Ovary (tissue), 9 donors: ENCODE measurements around the gene KCNJ5. TPM values are rescaled to one million over a fixed set of nuclear protein-coding genes. Genes with fewer than 3 reads are reported as not detected.
A peak's percentile ranks its signal among the peaks of the same experiment; 100 is the strongest.

Source experiments
- DNase-seq, 5 donors: peaks; one replicate each; pipeline ENCODE4 v3.0.0-alpha.2; 2019 to 2020
- H3K27ac ChIP-seq, 2 donors: fragments of 200-600 bp; one replicate each; pipeline versions ENCODE4 v1.5.1 to v1.8.0; 2019 to 2022
- H3K27me3 ChIP-seq: fragments of 200-600 bp; one replicate; pipeline ENCODE4 v1.8.0; 2022
- H3K36me3 ChIP-seq: fragments of 200-600 bp; sonication (generic); one replicate; pipeline ENCODE4 v1.5.1; 2019
- H3K4me1 ChIP-seq: one replicate; pipeline ENCODE4 v1.8.1; 2013; ENCODE audit warnings: mild to moderate bottlenecking, moderate library complexity; ENCODE audit not compliant: insufficient read depth
- H3K4me3 ChIP-seq: fragments of 200-600 bp; sonication (generic); one replicate; pipeline ENCODE4 v1.5.1; 2017
- H3K9me3 ChIP-seq, 2 donors: fragments of 200-600 bp in 1 of 2; sonication (generic) in 1 of 2; one replicate each; pipeline versions ENCODE4 v1.5.1 to v1.8.1; 2013 to 2019; ENCODE audit warnings: mild to moderate bottlenecking in 1 of 2, moderate library complexity in 1 of 2
- CTCF ChIP-seq, 3 donors: fragments of 450-650 bp in 2 of 3; fragments of 200-600 bp in 1 of 3; IDR thresholded peaks; one replicate each; pipeline versions ENCODE4 v1.5.1 to v1.8.0; 2016 to 2022; ENCODE audit warnings: antibody characterized with exemption in 3 of 3, mild to moderate bottlenecking in 1 of 3
- EP300 ChIP-seq: sonication (generic); formaldehyde crosslinking; IDR thresholded peaks from one replicate; pipeline ENCODE4 v1.6.1; 2017; ENCODE audit warnings: antibody characterized with exemption
- POLR2A ChIP-seq: fragments of 450-650 bp; IDR thresholded peaks from one replicate; pipeline ENCODE4 v1.6.1; 2017; ENCODE audit warnings: antibody characterized with exemption, mild to moderate bottlenecking, moderate library complexity
- WGBS, 3 donors: extraction: QIAGEN DNeasy Blood & Tissue Kit in 1 of 3; methylation state at CpG; one replicate each; pipeline versions ENCODE4 v1.1.5 to v1.1.7; 2013 to 2017; 5-methylcytosine and 5-hydroxymethylcytosine counted together
- intact Hi-C, 4 donors: fragments of 100-400 bp; cut with DNase I; formaldehyde crosslinking; loops; one replicate each; pipeline versions ENCODE4 v1.11.0 to v1.15.1; 2022 to 2023
- polyA plus RNA-seq, 2 donors: library from polyadenylated mRNA; stranded (reverse); fragments of 200-250 nt in 1 of 2; fragments of 350-450 nt in 1 of 2; fragmentation: Illumina TruSeq in 1 of 2; extraction: RNeasy Lipid Tissue Mini Kit (QIAGEN cat#74804) in 1 of 2; gene quantifications; one replicate each; pipeline ENCODE4 v1.2.3, GENCODE V29; 2013 to 2014
- total RNA-seq, 7 donors: library from RNA; depleted of rRNA in 2 of 7; stranded (reverse); fragments of >200 nt in 2 of 7; fragmentation: NEBNext Ultra II Directional in 3 of 7; extraction: Animal tissue kit (Norgen Biotek cat#: 25700) in 3 of 7; gene quantifications; one replicate each; pipeline versions ENCODE4 v1.1.0 to v1.2.4, GENCODE V29; 2016 to 2023
- donor health status: DM: no; HTN: no; CAD: no; lungs with moderate emphysema.
- donor health status: DM: no; HTN: no; CAD: no.
- donor health status: Bipolar disorder and iron deficiency.
- donor health status: DM: yes; HTN: yes; CAD: no.
- donor health status: DM: no; HTN: no; CAD: no.
- donor health status: DM: yes; HTN: yes; CAD: no.

Gene KCNJ5
- total and polyA plus RNA-seq, 9 donors: 0.42 to 3.7 (median 2.0) TPM

GRCh38 chr11:128905345-128906184 is 14.4 kb downstream of the KCNJ5 start:
- intact Hi-C loops: no loop called here
- no peaks in the 10 kb centered on the region for H3K36me3 ChIP-seq
- H3K4me3 ChIP-seq: peak overlapping the region; percentile 55
- peak in 4 of 5 donors; percentile 49 to 63 (median 54) for DNase-seq
- H3K27ac ChIP-seq: peak overlapping the region in 1 of 2 donors; percentile 38
- TF ChIP-seq EP300 (no peak), POLR2A (no peak), CTCF (IDR thresholded peaks at IDR 0.05) (no peak)
- no peaks in the 10 kb centered on the region for H3K9me3 ChIP-seq
- H3K27me3 ChIP-seq: no peaks in the 10 kb centered on the region
- WGBS, 3 donors: 2 to 3% (median 2%) methylated on average over 35 to 45 of the region's 45 CpGs
- H3K4me1 ChIP-seq: peaks cover 6% of the 10 kb centered on the region

GRCh38 chr11:128906185-128907050 is 15.3 kb downstream of the KCNJ5 start:
- DNase-seq: no peak
- peaks cover 6% of the 10 kb centered on the region for H3K4me1 ChIP-seq
- H3K9me3 ChIP-seq: no peaks in the 10 kb centered on the region
- 75 to 82% (median 76%) methylated on average over 8 of the region's 8 CpGs for WGBS, 3 donors
- no peaks in the 10 kb centered on the region for H3K27me3 ChIP-seq
- TF ChIP-seq EP300: no peak
- intact Hi-C loops: no loop called here
- H3K36me3 ChIP-seq: no peaks in the 10 kb centered on the region
- H3K27ac ChIP-seq: no peak overlapping the region
- H3K4me3 ChIP-seq: no peak overlapping the region

- Histone ChIP-seq H3K27ac (no peak overlapping the region), H3K4me3 (no peak overlapping the region), H3K36me3 (no peaks in the 10 kb centered on the region), H3K27me3 (no peaks in the 10 kb centered on the region), H3K4me1 (peaks cover 6% of the 10 kb centered on the region), H3K9me3 (no peaks in the 10 kb centered on the region)
- no peak for DNase-seq
- intact Hi-C loops: no loop called here
- TF ChIP-seq EP300 (no peak), CTCF (IDR thresholded peaks at IDR 0.05) (no peak), POLR2A (no peak)
- 88 to 92% (median 88%) methylated on average over 4 of the region's 4 CpGs for WGBS, 3 donors
Observed at GRCh38 chr11:128907585-128907984, 16.4 kb downstream of the KCNJ5 start.

GRCh38 chr11:128908391-128909246 is 17.5 kb downstream of the KCNJ5 start:
- no peaks in the 10 kb centered on the region for H3K9me3 ChIP-seq
- intact Hi-C loops: no loop called here
- H3K27me3 ChIP-seq: no peaks in the 10 kb centered on the region
- H3K4me3 ChIP-seq: no peak overlapping the region
- no peak for TF ChIP-seq CTCF (IDR thresholded peaks at IDR 0.05)
- TF ChIP-seq EP300: no peak
- TF ChIP-seq POLR2A: no peak
- H3K4me1 ChIP-seq: peaks cover 6% of the 10 kb centered on the region
- no peak overlapping the region for H3K27ac ChIP-seq
- no peaks in the 10 kb centered on the region for H3K36me3 ChIP-seq
- 3 to 33% (median 5%) methylated on average over 12 of the region's 12 CpGs for WGBS, 3 donors
- DNase-seq: peak; percentile 50 to 74 (median 64)
